Retinal pigment epithelial cell (primary cell): ENCODE results near the gene CFDP1.

ENCODE experiments used
- DNase-seq: peaks from one replicate; pipeline ENCODE4 v3.0.0-alpha.2; 2010; ENCODE audit warnings: low read depth
- H3K4me3 ChIP-seq: 2 replicates; pipeline ENCODE4 v1.5.1; 2011; ENCODE audit warnings: mild to moderate bottlenecking, low read length, control low read depth, moderate library complexity
- CTCF ChIP-seq: conservative IDR thresholded peaks from 2 replicates; pipeline ENCODE4 v1.5.1; 2011; ENCODE audit warnings: low read depth, low read length, control low read depth, inconsistent platforms

The CFDP1 gene

GRCh38 chr16:75385507-75386152, 47.7 kb downstream of the CFDP1 start:
- TF ChIP-seq CTCF, result peak; percentile 48
- H3K4me3 ChIP-seq, result no peak overlapping the region
- DNase-seq, result peak; percentile 68

GRCh38 chr16:75383141-75383540, 50.2 kb downstream of the CFDP1 start:
- no peak for DNase-seq
- no peak for TF ChIP-seq CTCF
- no peak overlapping the region for H3K4me3 ChIP-seq

- no peak for DNase-seq
- TF ChIP-seq CTCF, result no peak
- no peak overlapping the region for H3K4me3 ChIP-seq
Measured at GRCh38 chr16:75382611-75383010, 50.7 kb downstream of the CFDP1 start.

DNA sequence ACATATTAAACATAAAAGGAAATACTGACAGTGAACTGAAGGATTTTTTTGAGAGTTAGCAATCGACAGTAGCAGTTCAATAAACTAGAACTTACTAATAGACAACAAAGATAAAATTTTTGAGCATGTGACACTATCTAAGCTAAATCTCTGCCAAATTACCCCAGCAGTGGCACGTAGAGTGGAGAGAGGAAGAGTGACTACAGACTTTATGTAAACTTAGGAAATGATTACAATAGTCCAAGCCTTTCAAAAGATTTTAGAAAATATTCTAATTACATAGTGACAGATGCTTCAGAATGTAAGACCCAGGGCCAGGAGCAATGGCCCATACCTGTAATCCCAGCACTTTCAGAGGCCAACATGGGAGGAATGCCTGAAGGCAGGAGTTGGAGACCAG, 52.4 kb downstream of the CFDP1 start:
- DNase-seq, result no peak
- H3K4me3 ChIP-seq, result no peak overlapping the region
- no peak for TF ChIP-seq CTCF

DNA sequence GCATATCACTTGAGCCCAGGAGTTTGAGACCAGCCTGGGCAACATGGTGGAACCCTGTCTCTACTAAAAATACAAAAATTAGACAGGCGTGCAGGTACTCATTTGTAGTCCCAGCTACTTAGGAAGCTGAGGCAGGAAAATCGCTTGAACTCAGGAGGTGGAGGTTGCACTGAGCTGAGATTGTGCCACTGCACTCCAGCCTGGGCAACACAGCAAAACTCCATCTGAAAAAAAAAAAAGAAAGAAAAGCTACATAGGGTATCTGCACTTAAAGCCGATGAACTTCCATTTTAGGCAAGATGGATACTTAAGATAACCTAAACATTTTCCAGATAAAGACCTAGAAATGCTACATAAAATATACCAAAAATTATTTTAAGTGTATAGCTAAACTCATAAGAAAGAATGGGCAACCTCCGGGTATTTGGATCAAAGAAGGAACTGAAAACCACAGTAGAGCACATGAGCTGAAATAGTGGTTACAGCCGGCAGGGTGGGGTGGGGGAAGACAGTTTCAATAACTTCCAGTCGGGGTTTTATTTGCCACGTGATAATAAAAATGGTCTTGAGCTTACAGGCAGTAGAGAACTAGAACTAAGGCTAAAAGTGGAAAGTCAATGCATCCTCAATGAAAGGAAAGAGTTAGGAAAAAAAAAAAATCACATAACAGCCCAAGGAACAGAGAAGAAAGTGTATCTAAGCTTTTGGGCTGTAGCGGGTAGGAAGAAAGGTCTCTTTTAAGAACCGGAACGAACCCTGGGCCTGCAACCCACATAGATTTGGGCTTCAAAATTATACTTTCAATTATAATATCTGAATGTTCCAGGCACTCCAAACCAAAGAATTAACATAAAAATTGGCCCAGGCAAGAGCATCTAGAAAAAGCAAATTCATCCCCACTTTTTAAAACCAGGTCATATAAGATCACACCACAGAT, 53.1 kb downstream of the CFDP1 start:
- no peak for TF ChIP-seq CTCF
- DNase-seq, result no peak
- no peak overlapping the region for H3K4me3 ChIP-seq

- DNase-seq, result no peak
- TF ChIP-seq CTCF, result no peak
- H3K4me3 ChIP-seq, result no peak overlapping the region
Measured at GRCh38 chr16:75379339-75379738, 54.0 kb downstream of the CFDP1 start.
